GM12878 (cell line): ENCODE results near the gene OR7G3. TPM values are rescaled to one million over a fixed set of nuclear protein-coding genes. Genes with fewer than 3 reads are reported as not detected.

Source experiments
- ATAC-seq: fragments of 200-7000 bp; cut with Tn5 transposase; 3 replicates; pipeline ENCODE4 v1.9.1; 2020; ENCODE audit warnings: mild to moderate bottlenecking, moderate library complexity
- BruUV-seq: library from RNA; stranded (reverse); fragments of 400-500 nt; replicated peaks from 2 replicates; lab custom pipeline; 2021; lab: Mats Ljungman, UMichigan
- CTCF ChIA-PET: fragments of 300-600 bp; sonication (Branson Sonifier 250); formaldehyde crosslinking; extraction: SDS; loops from one replicate; lab custom pipeline; 2021; ENCODE audit warnings: inconsistent platforms; lab: Yijun Ruan, JAX
- POLR2A ChIA-PET: fragments of 350-600 bp; formaldehyde crosslinking; extraction: SDS; loops from one replicate; lab custom pipeline; 2021; ENCODE audit warnings: inconsistent platforms; lab: Charles Lee
- RAD21 ChIA-PET: fragments of 300-600 bp; sonication (Branson Sonifier 250); formaldehyde crosslinking; loops from one replicate; lab custom pipeline; 2023; ENCODE audit warnings: antibody characterized with exemption; ENCODE audit not compliant: unreplicated experiment; lab: Charles Lee
- SMC1A ChIA-PET: fragments of 300-600 bp; sonication (Branson Sonifier 250); formaldehyde crosslinking; loops from one replicate; lab custom pipeline; 2023; ENCODE audit not compliant: unreplicated experiment, uncharacterized antibody; lab: Charles Lee
- DNase-seq: peaks from one replicate; pipeline ENCODE4 v3.0.0-alpha.2; 2011; ENCODE audit warnings: low read depth, low spot score
- FAIRE-seq: peaks from 3 replicates; lab custom pipeline; 2011; peaks lifted over from hg19 to GRCh38; lab: Jason Lieb, UNC
- H2AFZ ChIP-seq: 2 replicates; pipeline ENCODE4 v1.6.0; 2011; ENCODE audit warnings: low read depth, low read length, control low read depth; ENCODE audit not compliant: control insufficient read depth
- H3K27ac ChIP-seq: 2 replicates; pipeline ENCODE4 v1.5.1; 2011; ENCODE audit warnings: control low read depth; ENCODE audit not compliant: control insufficient read depth, insufficient read depth
- H3K27me3 ChIP-seq, 2 experiments: replicated peaks in 1 of 2; 2 replicates each; pipeline versions ENCODE4 v1.6.0 to v1.6.1; 2011; ENCODE audit warnings: low read length in 1 of 2; ENCODE audit not compliant: control insufficient read depth in 2 of 2, insufficient read depth in 2 of 2
- H3K36me3 ChIP-seq, 2 experiments: 2 replicates each; pipeline ENCODE4 v1.5.1; 2011; ENCODE audit warnings: low read length in 1 of 2; ENCODE audit not compliant: control insufficient read depth in 2 of 2, insufficient read depth in 2 of 2
- H3K4me1 ChIP-seq: 2 replicates; pipeline ENCODE4 v1.6.1; 2011; ENCODE audit warnings: mild to moderate bottlenecking, low read length, moderate library complexity, mixed read lengths; ENCODE audit not compliant: control insufficient read depth, insufficient read depth
- H3K4me2 ChIP-seq: 2 replicates; pipeline ENCODE4 v1.6.0; 2011; ENCODE audit warnings: control low read depth; ENCODE audit not compliant: control insufficient read depth, insufficient read depth
- H3K4me3 ChIP-seq: fragments of 200-600 bp; sonication (generic); 2 replicates; pipeline ENCODE4 v1.5.1; 2016
- H3K79me2 ChIP-seq: 2 replicates; pipeline ENCODE4 v1.6.0; 2011; ENCODE audit warnings: low read length; ENCODE audit not compliant: control insufficient read depth, insufficient read depth
- H3K9ac ChIP-seq: 2 replicates; pipeline ENCODE4 v1.8.0; 2011; ENCODE audit warnings: low read length, control low read depth, mixed read lengths; ENCODE audit not compliant: control insufficient read depth, insufficient read depth
- H3K9me3 ChIP-seq: replicated peaks from 3 replicates; pipeline ENCODE4 v1.5.1; 2011; ENCODE audit warnings: mild to moderate bottlenecking, low read length; ENCODE audit not compliant: control insufficient read depth, insufficient read depth
- H4K20me1 ChIP-seq: 2 replicates; pipeline ENCODE4 v1.6.0; 2011; ENCODE audit not compliant: control insufficient read depth, insufficient read depth
- CREB1 ChIP-seq: IDR thresholded peaks from 2 replicates; pipeline ENCODE4 v1.6.1; 2012; ENCODE audit warnings: low read depth, mild to moderate bottlenecking, inconsistent platforms
- EGR1 ChIP-seq, 2 experiments: IDR thresholded peaks; 1 replicate in 1 of 2; 2 replicates in 1 of 2; pipeline ENCODE4 v1.6.1; 2011 to 2012; ENCODE audit warnings: low read depth in 2 of 2, low read length in 2 of 2, borderline replicate concordance in 1 of 2, mild to moderate bottlenecking in 1 of 2, moderate library complexity in 1 of 2
- HCFC1 ChIP-seq: fragments of 150-350 bp; IDR thresholded peaks from 2 replicates; pipeline ENCODE4 v1.6.1; 2014; ENCODE audit warnings: low read length
- IRF3 ChIP-seq: fragments of 450-650 bp; IDR thresholded peaks from 2 replicates; pipeline ENCODE4 v1.6.1; 2014; ENCODE audit warnings: mild to moderate bottlenecking
- NFYA ChIP-seq: IDR thresholded peaks from 2 replicates; pipeline ENCODE4 v1.6.1; 2011; ENCODE audit warnings: low read depth, mild to moderate bottlenecking, low read length, improper control_type of control experiment, borderline replicate concordance
- NRF1 ChIP-seq: conservative IDR thresholded peaks from 2 replicates; pipeline ENCODE4 v1.6.1; 2011; ENCODE audit warnings: mild to moderate bottlenecking, low read depth, low read length, improper control_type of control experiment
- SIN3A ChIP-seq: IDR thresholded peaks from 2 replicates; pipeline ENCODE4 v1.6.1; 2012; ENCODE audit warnings: low read depth, low read length, improper control_type of control experiment
- SMAD1 ChIP-seq: fragments of 450-650 bp; IDR thresholded peaks from 2 replicates; pipeline ENCODE4 v1.6.1; 2018; ENCODE audit warnings: mild to moderate bottlenecking, low read depth; ENCODE audit not compliant: partially characterized antibody
- SMAD5 ChIP-seq: IDR thresholded peaks from 2 replicates; pipeline ENCODE4 v1.6.1; 2016; ENCODE audit warnings: antibody characterized with exemption, low read depth
- SRF ChIP-seq, 2 experiments: IDR thresholded peaks; 2 replicates each; pipeline ENCODE4 v1.6.1; 2011; ENCODE audit warnings: low read depth in 2 of 2, low read length in 2 of 2, mild to moderate bottlenecking in 1 of 2, moderate library complexity in 1 of 2
- WRNIP1 ChIP-seq: IDR thresholded peaks from 2 replicates; pipeline ENCODE4 v1.6.1; 2011; ENCODE audit warnings: low read depth, low read length, improper control_type of control experiment, borderline replicate concordance
- ZBTB11 ChIP-seq: fragments of 450-650 bp; formaldehyde crosslinking; IDR thresholded peaks from 2 replicates; pipeline ENCODE4 v1.5.0; 2022; ENCODE audit warnings: mild to moderate bottlenecking, missing genetic modification characterization
- ZNF622 ChIP-seq: fragments of 450-650 bp; IDR thresholded peaks from 2 replicates; pipeline ENCODE4 v1.6.1; 2017; ENCODE audit warnings: mild to moderate bottlenecking, inconsistent platforms
- WGBS: methylation state at CpG from one replicate; pipeline ENCODE4 v1.1.6; 2016; ENCODE audit warnings: low lambda C conversion rate; ENCODE audit not compliant: insufficient replicate concordance, insufficient coverage; ENCODE audit errors: missing lambda C conversion rate; 5-methylcytosine and 5-hydroxymethylcytosine counted together
- in situ Hi-C: fragments of 300-500 bp; cut with MboI; formaldehyde crosslinking; loops from 9 replicates; pipeline ENCODE4 v1.14.3; 2018; ENCODE audit warnings: mixed read lengths
- intact Hi-C: fragments of 100-400 bp; cut with micrococcal nuclease; formaldehyde crosslinking; loops from one replicate; pipeline ENCODE4 v1.14.2; 2022; ENCODE audit not compliant: unreplicated experiment
- polyA plus RNA-seq, 11 experiments: library from polyadenylated mRNA; depleted of rRNA in 4 of 11; unstranded in 6 of 11; stranded (reverse) in 5 of 11; fragments of >200 nt; fragmentation: Nextera tagmentation in 4 of 11; fragmentation: Illumina TruSeq in 1 of 11; extraction: Ambion mirVana in 4 of 11; extraction: Trizol in 1 of 11; gene quantifications; 1 replicate in 1 of 11; 2 replicates in 10 of 11; pipeline versions ENCODE4 v1.2.1 to v1.2.3, GENCODE V29; 2011 to 2016; ENCODE audit warnings: inconsistent platforms in 2 of 11, missing spikeins in 2 of 11, low read depth in 1 of 11
- total RNA-seq, 4 experiments: library from RNA; depleted of rRNA in 3 of 4; stranded (reverse); fragments of >200 nt in 3 of 4; fragmentation: Illumina TruSeq in 1 of 4; extraction: Trizol in 1 of 4; gene quantifications; 2 replicates each; pipeline versions ENCODE4 v1.2.1 to v1.2.3, GENCODE V29; 2013 to 2021

The OR7G3 gene
- total and polyA plus RNA-seq, 10 of the 15 experiments (the other 5 are each of a cell fraction or from before 2014, with no cell fraction given): not detected

GRCh38 chr19:9171393-9171991 is 44.7 kb upstream of the OR7G3 start:
- Histone ChIP-seq H3K27ac (no peak overlapping the region), H3K4me1 (no peaks in the 10 kb centered on the region), H3K36me3 (no peaks in the 10 kb centered on the region), H4K20me1 (no peaks in the 10 kb centered on the region), H2AFZ (no peak overlapping the region)
- no TSS peak for BruUV-seq
- ChIA-PET POLR2A (no interaction called here), CTCF (no interaction called here), SMC1A (no interaction called here)
- no peak for FAIRE-seq
- intact Hi-C loops: no loop called here
- no peak for DNase-seq
- 82% methylated on average over 6 of the region's 6 CpGs for WGBS
- TF ChIP-seq NFYA: no peak
- TF ChIP-seq, all 136 proteins: peak for 0
- no peaks in the 10 kb centered on the region for H3K9me3 ChIP-seq
- no peak overlapping the region for H3K4me3 ChIP-seq
- no peak for ATAC-seq
- H3K79me2 ChIP-seq: no peaks in the 10 kb centered on the region
- in situ Hi-C loops: no loop called here
- no peak overlapping the region for H3K4me2 ChIP-seq
- RAD21 ChIA-PET: no interaction called here
- H3K9ac ChIP-seq: no peak overlapping the region
- no peaks in the 10 kb centered on the region for H3K27me3 ChIP-seq

GRCh38 chr19:9166846-9167245 is 40.1 kb upstream of the OR7G3 start:
- Histone ChIP-seq H3K4me1 (no peaks in the 10 kb centered on the region), H4K20me1 (no peaks in the 10 kb centered on the region), H3K79me2 (no peaks in the 10 kb centered on the region), H3K4me3 (no peak overlapping the region), H3K9ac (no peak overlapping the region), H3K27me3 (no peaks in the 10 kb centered on the region), H3K27ac (no peak overlapping the region), H3K9me3 (peaks cover 10% of the 10 kb centered on the region), H2AFZ (no peak overlapping the region), H3K4me2 (no peak overlapping the region), H3K36me3 (peaks cover 6 to 14% of the 10 kb centered on the region in 2 experiments)
- SMC1A ChIA-PET: no interaction called here
- in situ Hi-C loops: no loop called here
- DNase-seq: no peak
- RAD21 ChIA-PET: no interaction called here
- 88% methylated on average over 4 of the region's 4 CpGs for WGBS
- CTCF ChIA-PET: no interaction called here
- FAIRE-seq: no peak
- no peak for ATAC-seq
- BruUV-seq: no TSS peak
- POLR2A ChIA-PET: no interaction called here
- intact Hi-C loops: no loop called here
- no peak for TF ChIP-seq CREB1
- no peak for TF ChIP-seq ZBTB11
- TF ChIP-seq SIN3A: no peak
- no peak for TF ChIP-seq HCFC1
- no peak for TF ChIP-seq WRNIP1
- TF ChIP-seq NRF1: no peak
- no peak for TF ChIP-seq EGR1 (IDR thresholded peaks at IDR 0.05; ENCODE audit: borderline replicate concordance in 1 of 2, low read depth in 2 of 2, low read length in 2 of 2)
- TF ChIP-seq SMAD5: no peak
- TF ChIP-seq SRF (IDR thresholded peaks at IDR 0.05; ENCODE audit: low read depth in 2 of 2, low read length in 2 of 2): no peak
- TF ChIP-seq ZNF622: no peak
- TF ChIP-seq IRF3: no peak
- no peak for TF ChIP-seq SMAD1
